Medulla oblongata (tissue), 1 donor: Measurements from ENCODE around the gene PAAF1.

ENCODE experiments used
- DNase-seq: peaks from one replicate; pipeline ENCODE4 v3.0.0-alpha.2; 2015; ENCODE audit errors: extremely low spot score

Gene PAAF1

GRCh38 chr11:73945396-73945795 is 68.6 kb downstream of the PAAF1 start:
- no peak for DNase-seq

DNA sequence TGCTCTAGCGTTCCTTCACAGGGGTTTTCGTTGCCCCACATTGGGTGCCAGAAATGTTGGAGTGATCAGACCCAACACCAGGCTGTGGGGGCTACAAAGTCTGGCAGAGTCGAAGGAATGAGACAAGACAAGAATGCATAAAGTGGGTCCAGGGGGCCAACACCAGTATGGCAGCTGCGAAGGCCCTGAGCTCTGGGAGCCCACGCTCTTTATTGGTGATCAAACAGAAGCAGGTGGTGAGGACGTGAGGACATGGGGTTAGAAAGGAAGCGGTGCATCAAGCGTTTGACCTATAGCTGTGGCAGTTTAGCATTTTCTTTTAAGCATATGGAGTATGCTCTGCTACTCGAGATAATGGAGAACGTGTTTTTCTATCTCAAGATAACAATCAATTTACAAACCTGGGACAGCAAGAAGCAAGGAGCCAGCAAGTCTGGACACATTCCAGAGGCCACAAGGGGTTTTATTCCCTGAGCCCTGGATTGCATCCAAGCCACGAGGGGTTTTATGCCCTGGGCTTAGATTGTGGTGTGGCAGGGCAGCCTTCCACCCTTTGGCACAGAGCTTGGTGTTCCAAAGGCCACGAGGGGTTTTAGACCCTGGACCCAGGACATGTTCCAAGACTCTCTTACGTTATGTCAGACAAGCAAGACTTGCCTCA is 70.1 kb downstream of the PAAF1 start:
- DNase-seq, result no peak

GRCh38 chr11:73949246-73949645 is 72.4 kb downstream of the PAAF1 start:
- DNase-seq, result no peak

- DNase-seq, result no peak
These were observed 73.1 kb downstream of the PAAF1 start for GRCh38 chr11:73949912-73950311.

DNA sequence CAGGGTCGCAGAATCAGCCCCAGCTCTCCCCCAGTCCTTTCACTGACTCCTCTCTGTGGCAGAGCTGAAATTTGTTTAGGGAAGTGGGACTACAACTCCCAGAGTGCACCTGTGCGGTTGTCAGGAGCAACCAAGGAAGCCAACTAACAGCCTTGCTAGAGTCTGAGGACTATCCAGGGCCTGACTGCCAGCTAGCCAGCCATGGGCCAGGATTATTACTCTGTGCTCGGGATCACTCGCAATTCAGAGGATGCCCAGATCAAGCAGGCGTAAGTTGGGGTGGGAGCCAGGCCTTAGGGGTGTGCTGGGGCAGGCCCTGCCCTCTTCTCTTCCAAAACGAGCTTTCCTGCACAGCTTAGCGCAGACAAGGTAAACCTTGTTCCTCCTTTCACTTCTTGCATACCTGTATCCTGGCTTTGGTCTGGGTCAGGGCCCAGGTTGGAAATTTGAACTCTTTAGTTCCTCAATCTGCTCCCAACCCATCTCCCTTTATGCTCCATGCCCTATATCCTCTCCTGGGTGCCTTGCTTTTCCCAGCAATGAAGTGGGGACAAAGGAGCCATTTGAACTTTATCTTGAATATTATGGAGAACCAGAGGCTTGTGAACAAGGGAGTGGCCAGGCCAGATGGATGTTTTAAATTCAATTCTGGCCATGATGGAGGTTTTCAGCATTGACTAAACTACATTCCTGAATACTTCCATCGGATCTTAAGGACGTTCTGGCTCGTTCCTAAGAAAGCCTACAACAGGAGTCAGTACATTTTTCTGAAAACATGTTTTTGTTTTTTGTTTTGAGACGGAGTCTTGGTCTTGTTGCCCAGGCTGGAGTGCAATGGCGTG is 74.3 kb downstream of the PAAF1 start, which contains the start of gene DNAJB13:
Gene DNAJB13 (plus strand): TSS at position 158 of the 842 bp plus-strand sequence. CDS start 44 bp downstream, at position 202.
- peak; percentile 19 for DNase-seq

DNA sequence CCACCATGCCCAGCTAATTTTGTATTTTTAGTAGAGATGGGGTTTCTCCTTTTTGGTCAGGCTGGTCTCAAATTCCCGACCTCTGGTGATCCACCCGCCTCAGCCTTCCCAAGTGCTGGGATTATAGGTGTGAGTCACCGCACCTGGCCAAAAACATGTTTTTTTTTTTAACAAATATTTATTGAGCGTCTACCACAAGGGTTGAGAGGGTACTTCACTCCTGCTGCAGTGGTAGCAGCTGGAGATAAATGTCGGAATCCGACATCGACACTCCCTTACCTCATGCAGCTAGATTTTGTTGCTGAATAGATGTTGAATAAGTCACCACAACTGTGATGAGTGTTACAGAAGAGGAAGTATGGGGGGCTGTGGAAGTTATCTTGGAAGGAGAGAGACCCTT is 75.0 kb downstream of the PAAF1 start:
- DNase-seq, result no peak

DNA sequence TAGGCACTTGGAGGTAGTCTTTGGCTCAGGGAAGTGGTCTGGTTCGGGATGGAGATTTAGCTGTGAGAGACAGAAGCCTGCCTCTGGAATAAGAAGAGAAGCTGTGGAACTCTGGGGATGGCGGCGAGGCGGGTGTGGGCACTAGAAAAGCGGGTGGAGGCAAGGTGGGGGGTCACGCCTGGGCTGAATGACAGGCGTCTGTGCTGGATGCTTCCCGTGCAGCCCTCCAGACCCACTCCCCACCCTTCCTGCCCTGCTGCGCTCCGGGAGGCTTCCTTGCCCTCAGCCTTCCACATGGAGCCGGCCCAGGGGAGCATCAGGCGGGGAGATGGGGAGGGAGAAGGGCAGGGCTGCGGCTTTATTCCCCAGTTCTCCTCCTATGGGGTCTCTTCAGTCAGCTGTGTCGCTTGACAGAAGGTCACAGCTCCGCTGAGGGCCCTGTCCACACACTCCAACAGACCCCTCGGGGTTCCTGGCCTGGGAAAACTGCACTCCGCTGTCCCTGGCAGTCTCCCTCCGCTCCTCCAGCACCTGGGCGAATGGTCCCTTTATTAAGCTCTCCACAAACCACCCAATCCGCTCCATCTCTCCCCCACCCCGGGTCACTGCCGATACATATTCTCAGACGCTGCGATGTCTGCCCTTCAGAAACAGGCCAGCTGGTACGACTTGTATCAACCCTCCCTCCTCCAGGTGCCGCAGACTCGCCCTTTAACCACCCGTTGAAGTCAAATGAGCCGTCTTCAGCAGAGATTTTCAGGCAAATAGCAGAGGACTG is 80.3 kb downstream of the PAAF1 start:
- DNase-seq, result no peak

DNA sequence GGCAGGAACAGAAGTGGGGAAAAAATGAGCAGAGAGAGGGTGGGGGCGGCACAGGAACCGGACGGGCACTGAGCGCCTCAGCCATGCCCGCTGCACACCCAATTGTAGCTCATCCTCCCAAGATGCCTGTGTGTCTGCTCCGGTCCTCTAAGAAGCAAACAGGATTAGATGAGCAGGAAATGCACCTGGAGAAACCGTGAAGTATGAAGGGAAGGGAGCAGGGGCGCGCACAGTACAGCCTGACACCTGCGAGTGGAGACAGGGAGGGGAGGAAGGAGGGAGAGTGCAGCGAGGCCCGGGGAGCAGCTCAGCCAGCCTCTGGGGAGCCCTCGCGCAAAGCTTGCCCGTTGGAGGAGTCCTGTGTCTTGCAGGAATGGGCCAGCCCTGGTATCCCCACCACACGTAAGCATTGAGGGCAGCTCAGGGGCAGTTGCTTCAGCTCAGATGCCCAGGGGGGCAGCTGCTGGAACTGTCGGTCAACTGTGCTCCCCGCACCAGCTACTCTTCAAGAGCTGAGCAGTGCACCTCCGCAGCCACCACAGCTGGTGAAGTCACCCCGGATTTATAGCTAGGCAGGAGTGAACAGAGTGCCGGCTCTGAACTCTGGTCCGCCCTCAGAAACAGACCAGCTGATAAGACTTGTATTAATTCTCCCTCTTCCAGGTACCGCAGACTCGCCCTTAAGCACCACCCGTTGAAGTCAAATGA is 81.0 kb downstream of the PAAF1 start:
- DNase-seq, result no peak

GRCh38 chr11:73958521-73959141 is 81.8 kb downstream of the PAAF1 start:
- DNase-seq, result no peak

- no peak for DNase-seq
These were observed 84.5 kb downstream of the PAAF1 start for GRCh38 chr11:73961321-73961720.

GRCh38 chr11:73962101-73962705 is 85.4 kb downstream of the PAAF1 start:
- DNase-seq, result no peak

DNA sequence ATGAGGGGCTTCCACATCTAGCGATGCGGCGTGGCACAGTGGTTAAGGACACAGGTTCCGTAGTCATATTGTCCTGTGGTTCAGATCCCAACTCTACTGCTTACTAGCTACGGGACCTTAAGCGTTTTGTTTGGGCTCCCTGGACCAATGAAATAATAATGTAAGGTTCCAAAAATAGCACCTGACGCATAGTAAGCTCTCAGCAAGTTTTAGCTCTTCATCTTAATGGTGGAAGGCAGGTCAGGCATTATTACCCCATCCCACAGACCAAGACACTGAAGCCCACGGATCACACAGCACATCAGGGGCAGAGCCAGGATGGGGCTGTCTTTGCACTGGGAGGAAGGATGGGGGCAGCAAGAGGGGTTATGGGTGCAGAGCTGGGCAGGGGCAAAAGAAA is 87.1 kb downstream of the PAAF1 start:
- DNase-seq, result no peak

DNA sequence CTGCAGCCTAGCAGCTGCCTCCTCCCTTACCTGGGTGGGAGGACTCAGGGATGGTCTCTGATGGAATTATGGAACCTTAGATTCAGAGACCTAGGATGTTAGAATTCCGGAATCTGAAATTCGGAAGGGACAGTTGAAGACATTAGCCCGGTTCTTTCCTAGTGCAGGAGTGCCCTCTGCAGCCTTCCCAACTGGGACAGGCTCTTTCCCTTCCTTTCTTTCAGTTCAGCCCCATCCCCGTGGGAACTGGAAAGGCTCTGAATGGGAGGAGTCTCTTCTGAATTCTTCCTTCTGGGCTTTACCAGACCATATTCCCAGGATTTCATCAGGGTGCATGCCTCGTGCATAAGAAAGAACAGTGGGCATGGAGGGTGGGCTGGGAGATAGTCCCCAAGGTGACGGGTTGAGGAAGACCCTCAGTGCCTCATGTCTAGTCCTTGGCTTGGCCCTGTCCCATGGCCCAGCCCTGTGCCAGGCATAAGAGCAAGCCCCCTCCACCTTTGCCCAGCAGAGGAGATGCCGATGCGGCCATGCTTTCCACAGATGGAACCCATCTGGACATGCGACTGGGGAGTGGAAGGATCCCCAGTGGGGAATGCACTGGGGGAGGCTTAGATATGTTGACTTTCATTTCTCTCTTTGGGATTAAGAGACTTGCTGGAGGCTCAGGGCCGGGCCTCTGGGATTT is 88.4 kb downstream of the PAAF1 start:
- DNase-seq, result no peak

DNA sequence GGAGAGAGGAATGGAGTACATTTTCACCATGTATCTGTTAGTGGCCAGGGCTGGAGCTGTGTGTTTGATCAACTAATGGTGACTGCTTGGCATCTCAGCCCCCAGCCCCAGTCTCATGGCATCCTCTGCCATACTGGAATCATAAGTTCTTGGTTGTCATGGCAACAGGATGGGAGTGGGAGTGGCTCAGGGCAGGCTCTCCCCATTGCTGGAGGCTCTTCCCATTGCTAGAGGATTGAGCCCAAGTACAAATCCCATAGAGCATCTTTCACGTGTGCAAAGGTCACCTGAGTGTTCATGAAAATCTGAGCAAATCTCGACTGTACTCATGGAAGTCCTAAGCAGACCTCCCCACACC is 88.9 kb downstream of the PAAF1 start:
- DNase-seq, result no peak

- DNase-seq, result no peak
These were observed 91.7 kb downstream of the PAAF1 start for GRCh38 chr11:73968356-73968966.

DNA sequence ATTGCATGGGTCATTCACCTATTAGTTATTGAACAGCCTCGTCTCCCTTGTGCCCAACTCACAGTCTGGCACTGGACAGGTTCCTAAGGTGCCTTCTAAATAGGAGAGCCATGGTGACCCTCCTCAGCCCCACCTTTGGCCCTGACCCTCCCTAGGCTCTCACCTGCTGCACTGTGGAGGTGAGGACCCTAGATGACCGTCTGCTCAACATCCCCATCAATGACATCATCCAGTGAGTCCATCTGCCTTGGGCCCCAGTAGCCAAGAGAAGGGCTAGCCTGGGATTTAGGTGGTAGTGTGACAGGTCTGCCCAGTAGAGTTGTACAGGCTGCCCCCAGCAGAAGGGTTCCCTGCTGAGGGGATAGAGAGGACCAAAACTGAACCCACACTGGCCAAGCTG is 92.3 kb downstream of the PAAF1 start:
- DNase-seq, result no peak

GRCh38 chr11:73969991-73970800 is 93.4 kb downstream of the PAAF1 start:
- no peak for DNase-seq

- no peak for DNase-seq
These were observed 94.4 kb downstream of the PAAF1 start for GRCh38 chr11:73971175-73971719.

- DNase-seq, result no peak
These were observed 95.4 kb downstream of the PAAF1 start for GRCh38 chr11:73972187-73972586.
